Measurements from ENCODE around the gene BCL7C.

DNA sequence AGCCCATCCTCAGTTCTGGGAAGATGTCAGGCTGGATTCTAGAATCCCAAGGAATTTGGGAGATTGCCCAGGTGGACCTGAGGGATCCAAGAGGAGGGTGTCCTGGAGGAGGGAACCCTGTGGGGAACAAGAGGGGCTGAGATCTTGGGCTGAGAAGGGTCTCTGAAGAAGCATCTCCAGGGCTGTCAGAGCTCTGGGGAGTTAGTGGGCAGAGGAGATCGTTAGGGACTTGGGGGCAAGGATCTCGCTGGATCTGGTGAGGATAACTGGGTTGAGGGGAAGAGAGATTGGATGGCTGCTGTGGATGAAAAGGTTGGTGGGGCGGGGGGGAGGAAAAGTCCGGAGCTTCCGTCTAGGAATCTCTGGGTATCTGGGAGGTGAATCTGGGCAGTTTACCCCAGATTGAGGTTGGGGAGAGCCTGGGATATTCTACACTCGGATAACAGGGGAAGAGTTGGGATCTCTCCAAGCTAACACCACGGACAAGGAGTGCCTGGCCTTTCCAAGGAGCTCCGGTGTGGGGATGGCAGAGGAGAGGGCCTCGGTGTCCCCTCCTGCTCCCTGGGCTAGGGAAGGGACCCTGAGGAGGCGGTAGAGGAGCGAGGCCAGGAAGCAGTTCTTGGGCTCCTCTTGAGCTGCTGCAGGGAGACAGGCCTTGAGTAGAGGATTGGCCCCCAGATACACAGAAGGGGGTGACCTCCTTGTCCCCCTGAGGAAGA, 31.2 kb upstream of the BCL7C start:
- TF ChIP-seq, protein P1, sequence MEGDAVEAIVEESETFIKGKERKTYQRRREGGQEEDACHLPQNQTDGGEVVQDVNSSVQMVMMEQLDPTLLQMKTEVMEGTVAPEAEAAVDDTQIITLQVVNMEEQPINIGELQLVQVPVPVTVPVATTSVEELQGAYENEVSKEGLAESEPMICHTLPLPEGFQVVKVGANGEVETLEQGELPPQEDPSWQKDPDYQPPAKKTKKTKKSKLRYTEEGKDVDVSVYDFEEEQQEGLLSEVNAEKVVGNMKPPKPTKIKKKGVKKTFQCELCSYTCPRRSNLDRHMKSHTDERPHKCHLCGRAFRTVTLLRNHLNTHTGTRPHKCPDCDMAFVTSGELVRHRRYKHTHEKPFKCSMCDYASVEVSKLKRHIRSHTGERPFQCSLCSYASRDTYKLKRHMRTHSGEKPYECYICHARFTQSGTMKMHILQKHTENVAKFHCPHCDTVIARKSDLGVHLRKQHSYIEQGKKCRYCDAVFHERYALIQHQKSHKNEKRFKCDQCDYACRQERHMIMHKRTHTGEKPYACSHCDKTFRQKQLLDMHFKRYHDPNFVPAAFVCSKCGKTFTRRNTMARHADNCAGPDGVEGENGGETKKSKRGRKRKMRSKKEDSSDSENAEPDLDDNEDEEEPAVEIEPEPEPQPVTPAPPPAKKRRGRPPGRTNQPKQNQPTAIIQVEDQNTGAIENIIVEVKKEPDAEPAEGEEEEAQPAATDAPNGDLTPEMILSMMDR (conservative IDR thresholded peaks at IDR 0.05) = no peak
- no peak for TF ChIP-seq EZH2 (IDR thresholded peaks at IDR 0.05; ENCODE audit: low read depth)

All from PC-9 (cell line).